Tibial nerve (tissue), 4 donors: Measurements from ENCODE around the gene APH1B.

ENCODE experiments used
- CTCF ChIP-seq, 5 experiments: fragments of 200-600 bp in 3 of 5; fragments of 450-650 bp in 2 of 5; sonication (generic) in 3 of 5; IDR thresholded peaks; one replicate each; pipeline ENCODE4 v1.5.1; 2016 to 2019; ENCODE audit warnings: antibody characterized with exemption in 5 of 5, mild to moderate bottlenecking in 3 of 5, moderate library complexity in 2 of 5
- EP300 ChIP-seq, 2 donors: sonication (generic); formaldehyde crosslinking; IDR thresholded peaks; one replicate each; pipeline ENCODE4 v1.6.1; 2017; ENCODE audit warnings: antibody characterized with exemption in 2 of 2, mild to moderate bottlenecking in 1 of 2
- POLR2A ChIP-seq, 2 donors: fragments of 450-650 bp; IDR thresholded peaks; one replicate each; pipeline ENCODE4 v1.6.1; 2017; ENCODE audit warnings: antibody characterized with exemption in 2 of 2, mild to moderate bottlenecking in 2 of 2, moderate library complexity in 2 of 2

- TF ChIP-seq CTCF (IDR thresholded peaks at IDR 0.05) (no peak), EP300 (IDR thresholded peaks at IDR 0.05) (no peak), POLR2A (IDR thresholded peaks at IDR 0.05) (no peak)
Observed at GRCh38 chr15:63244976-63245645, 32.3 kb upstream of the APH1B start.
